Measurements from ENCODE around the gene RAB1A.

Gene RAB1A

DNA sequence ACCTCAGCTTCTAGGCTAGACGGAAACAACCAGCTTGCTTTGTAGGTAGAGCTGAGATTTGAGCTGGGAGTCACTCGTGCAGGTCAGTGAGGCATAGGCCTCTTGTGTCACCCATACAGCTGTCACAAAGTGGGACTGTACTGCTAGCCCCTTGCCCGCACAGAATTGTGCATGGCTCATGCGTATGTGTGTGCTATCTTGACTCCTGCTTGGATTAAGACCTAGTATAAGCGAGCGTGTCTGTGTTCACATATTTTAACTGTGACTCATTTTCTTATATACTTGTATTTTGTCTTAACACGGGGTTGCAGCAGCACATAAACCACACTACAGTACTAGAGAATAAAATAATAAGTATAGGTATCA lies 53.6 kb downstream of the RAB1A start:
- no peak overlapping the region for H3K4me3 ChIP-seq (ENCODE audit: low read depth, low read length)
- TF ChIP-seq CTCF (IDR thresholded peaks at IDR 0.05; ENCODE audit: low read depth, low read length, missing control alignments) = no peak
- in situ Hi-C loops (cut with HindIII; ENCODE audit: low pct_ligation_motif_present, low sequenced_read_pairs) = no loop called here
- H3K27ac ChIP-seq = peak overlapping the region; percentile 48
- DNase-seq = peak; percentile 63
- H3K27me3 ChIP-seq (replicated peaks) = no peaks in the 10 kb centered on the region
- peaks cover 56% of the 10 kb centered on the region for H3K36me3 ChIP-seq (replicated peaks)

GRCh38 chr2:65075605-65076344 lies 54.1 kb downstream of the RAB1A start:
- DNase-seq = peak; percentile 9
- H3K27ac ChIP-seq = peak overlapping the region; percentile 48
- no peak for TF ChIP-seq CTCF (IDR thresholded peaks at IDR 0.05; ENCODE audit: low read depth, low read length, missing control alignments)
- peaks cover 54% of the 10 kb centered on the region for H3K36me3 ChIP-seq (replicated peaks)
- in situ Hi-C loops (cut with HindIII; ENCODE audit: low pct_ligation_motif_present, low sequenced_read_pairs) = no loop called here
- H3K4me3 ChIP-seq (ENCODE audit: low read depth, low read length) = no peak overlapping the region
- H3K27me3 ChIP-seq (replicated peaks) = no peaks in the 10 kb centered on the region

DNA sequence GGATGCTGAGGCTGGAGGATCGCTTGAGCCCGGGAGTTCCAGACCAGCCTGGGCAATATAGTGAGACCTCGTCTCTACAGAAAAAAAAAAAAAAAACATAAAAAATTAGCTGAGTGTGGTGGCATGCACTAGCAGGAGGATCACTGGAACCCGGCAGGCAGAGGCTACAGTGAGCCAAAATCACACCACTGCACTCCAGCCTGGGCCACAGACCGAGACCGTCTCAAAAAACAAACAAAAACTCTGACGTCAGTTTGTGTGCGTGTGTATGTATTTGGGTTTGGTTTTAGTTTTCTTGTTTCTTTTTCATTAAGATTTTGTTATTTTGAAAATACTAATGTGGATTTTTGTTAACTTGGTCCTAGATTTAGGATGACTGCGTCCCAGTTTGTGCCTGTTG lies 54.7 kb downstream of the RAB1A start:
- no peak overlapping the region for H3K4me3 ChIP-seq (ENCODE audit: low read depth, low read length)
- no peaks in the 10 kb centered on the region for H3K27me3 ChIP-seq (replicated peaks)
- no peak for TF ChIP-seq CTCF (IDR thresholded peaks at IDR 0.05; ENCODE audit: low read depth, low read length, missing control alignments)
- peak overlapping the region; percentile 1 for H3K27ac ChIP-seq
- H3K36me3 ChIP-seq (replicated peaks) = peaks cover 52% of the 10 kb centered on the region
- in situ Hi-C loops (cut with HindIII; ENCODE audit: low pct_ligation_motif_present, low sequenced_read_pairs) = no loop called here
- DNase-seq = no peak

DNA sequence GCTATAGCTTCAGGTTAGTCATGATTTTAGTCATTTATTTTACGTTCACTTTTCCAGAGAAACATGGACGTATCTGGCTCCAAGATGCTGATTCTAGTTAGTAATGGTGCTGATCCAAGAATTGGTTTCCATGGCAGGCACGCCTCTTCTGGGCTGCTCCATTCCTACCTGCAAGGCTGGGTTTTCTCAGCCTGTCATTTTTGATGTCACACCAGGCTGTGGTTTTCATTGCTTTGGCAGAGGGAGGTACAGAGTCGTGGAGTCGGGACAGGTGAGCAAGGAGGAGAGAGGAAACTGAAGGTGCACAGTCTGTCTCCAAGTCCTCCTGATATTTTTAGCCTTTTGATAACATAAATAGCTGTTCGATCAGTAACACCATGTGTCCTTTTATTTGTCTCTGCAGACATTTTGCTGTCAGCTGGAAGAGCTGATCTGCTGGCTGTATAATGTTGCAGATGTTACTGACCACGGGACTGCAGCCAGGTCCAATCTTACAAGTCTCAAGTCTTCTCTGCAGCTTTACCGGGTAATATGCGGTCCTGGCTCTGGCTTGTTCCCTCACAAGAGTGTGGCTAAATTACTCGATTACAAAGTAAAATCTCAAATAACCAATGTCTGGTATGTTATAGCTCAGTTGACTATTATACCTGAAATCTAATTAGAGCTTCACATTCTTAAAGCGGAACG lies 55.9 kb downstream of the RAB1A start:
- no peak overlapping the region for H3K27ac ChIP-seq
- H3K36me3 ChIP-seq (replicated peaks) = peaks cover 46% of the 10 kb centered on the region
- no peak for DNase-seq
- in situ Hi-C loops (cut with HindIII; ENCODE audit: low pct_ligation_motif_present, low sequenced_read_pairs) = no loop called here
- H3K4me3 ChIP-seq (ENCODE audit: low read depth, low read length) = no peak overlapping the region
- H3K27me3 ChIP-seq (replicated peaks) = no peaks in the 10 kb centered on the region
- no peak for TF ChIP-seq CTCF (IDR thresholded peaks at IDR 0.05; ENCODE audit: low read depth, low read length, missing control alignments)

DNA sequence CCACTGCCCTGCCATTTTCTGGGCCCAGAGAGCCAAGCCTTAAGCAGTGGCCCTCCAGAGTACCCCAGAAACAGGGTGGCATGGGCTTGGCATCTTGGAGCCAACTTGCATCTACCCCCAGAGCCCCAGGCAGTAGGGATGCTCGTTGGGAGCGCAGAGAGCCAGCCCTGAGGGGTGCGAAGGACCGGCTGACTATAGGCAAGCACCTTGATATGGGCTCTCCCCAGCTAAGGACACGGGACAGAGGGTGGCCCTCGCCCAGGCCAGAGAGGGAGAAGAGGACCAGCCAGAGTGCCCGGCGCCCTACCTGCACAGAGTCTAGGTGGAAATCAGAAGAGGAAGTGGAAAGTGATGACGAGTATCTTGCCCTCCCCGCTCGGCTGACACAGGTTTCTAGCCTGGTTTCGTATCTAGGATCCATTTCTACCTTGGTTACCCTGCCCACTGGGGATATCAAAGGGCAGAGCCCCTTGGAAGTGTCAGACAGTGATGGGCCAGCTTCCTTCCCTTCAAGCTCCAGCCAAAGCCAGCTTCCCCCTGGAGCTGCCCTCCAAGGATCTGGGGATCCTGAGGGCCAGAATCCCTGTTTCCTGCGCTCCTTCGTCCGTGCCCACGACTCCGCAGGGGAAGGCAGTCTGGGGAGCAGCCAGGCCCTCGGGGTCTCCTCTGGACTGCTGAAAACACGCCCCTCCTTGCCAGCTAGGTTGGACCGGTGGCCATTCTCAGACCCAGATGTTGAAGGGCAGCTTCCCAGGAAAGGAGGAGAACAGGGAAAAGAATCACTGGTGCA lies 57.5 kb downstream of the RAB1A start:
- DNase-seq = no peak
- Histone ChIP-seq H3K36me3 (replicated peaks) (peaks cover 36% of the 10 kb centered on the region), H3K27me3 (replicated peaks) (no peaks in the 10 kb centered on the region), H3K27ac (no peak overlapping the region), H3K4me3 (ENCODE audit: low read depth, low read length) (no peak overlapping the region)
- in situ Hi-C loops (cut with HindIII; ENCODE audit: low pct_ligation_motif_present, low sequenced_read_pairs) = no loop called here
- TF ChIP-seq CTCF (IDR thresholded peaks at IDR 0.05; ENCODE audit: low read depth, low read length, missing control alignments) = no peak

Data from brain microvascular endothelial cell (primary cell).